Natural killer cell (primary cell): ENCODE results near the gene CEP72. TPM values are rescaled to one million over a fixed set of nuclear protein-coding genes. Genes with fewer than 3 reads are reported as not detected.

Source experiments
- ATAC-seq, 3 donors: fragments of 150-1000 bp in 2 of 3; fragments of 200-7000 bp in 1 of 3; cut with Tn5 transposase; 1 replicate in 1 of 3; 2 replicates in 2 of 3; pipeline ENCODE4 v1.10.0; 2021; ENCODE audit warnings: mild to moderate bottlenecking in 2 of 3, moderate library complexity in 2 of 3
- DNase-seq, 2 donors: peaks; one replicate each; pipeline versions ENCODE4 v3.0.0 to v3.0.0-alpha.2; 2013 to 2021; ENCODE audit warnings: mixed read lengths in 1 of 2
- H3K27ac ChIP-seq: one replicate; pipeline ENCODE4 v1.5.1; 2013; ENCODE audit warnings: mild to moderate bottlenecking, low read length
- H3K27me3 ChIP-seq: one replicate; pipeline ENCODE4 v1.6.1; 2013; ENCODE audit warnings: low read length; ENCODE audit not compliant: control insufficient read depth, insufficient read depth
- H3K36me3 ChIP-seq: one replicate; pipeline ENCODE4 v1.6.1; 2013; ENCODE audit warnings: low read length; ENCODE audit not compliant: control insufficient read depth, insufficient read depth
- H3K4me1 ChIP-seq: one replicate; pipeline ENCODE4 v1.6.1; 2013; ENCODE audit warnings: low read length; ENCODE audit not compliant: control insufficient read depth, insufficient read depth
- H3K4me3 ChIP-seq: one replicate; pipeline ENCODE4 v1.5.1; 2013; ENCODE audit warnings: low read length
- H3K9me3 ChIP-seq: one replicate; pipeline ENCODE4 v1.6.1; 2013; ENCODE audit warnings: low read length; ENCODE audit not compliant: control insufficient read depth, insufficient read depth
- H3K27ac Mint-ChIP-seq, 2 donors: one replicate each; pipeline ENCODE4 v1.8.0; 2022; ENCODE audit warnings: mild to moderate bottlenecking in 2 of 2, mixed read lengths in 2 of 2, moderate library complexity in 1 of 2
- H3K27me3 Mint-ChIP-seq, 2 donors: one replicate each; pipeline ENCODE4 v1.8.0; 2022; ENCODE audit warnings: low read depth in 2 of 2, mixed read lengths in 2 of 2
- H3K36me3 Mint-ChIP-seq: one replicate; pipeline ENCODE4 v1.8.0; 2022; ENCODE audit warnings: mixed read lengths
- H3K4me1 Mint-ChIP-seq, 2 donors: one replicate each; pipeline ENCODE4 v1.8.0; 2022; ENCODE audit warnings: mixed read lengths in 2 of 2
- H3K4me3 Mint-ChIP-seq: one replicate; pipeline ENCODE4 v1.8.0; 2022; ENCODE audit warnings: mild to moderate bottlenecking, moderate library complexity, mixed read lengths
- H3K9me3 Mint-ChIP-seq, 2 donors: one replicate each; pipeline ENCODE4 v1.8.0; 2022; ENCODE audit warnings: mixed read lengths in 2 of 2
- CTCF ChIP-seq: fragments of 200-600 bp; IDR thresholded peaks from one replicate; pipeline ENCODE4 v1.8.0; 2022; ENCODE audit warnings: antibody characterized with exemption
- WGBS: methylation state at CpG from one replicate; pipeline ENCODE4 v1.1.7; 2013; ENCODE audit warnings: missing lambda C conversion rate; ENCODE audit not compliant: insufficient coverage; 5-methylcytosine and 5-hydroxymethylcytosine counted together
- intact Hi-C: fragments of 100-400 bp; cut with micrococcal nuclease; formaldehyde crosslinking; loops from one replicate; pipeline ENCODE4 v1.14.2; 2022
- total RNA-seq, 4 donors: library from RNA; stranded (reverse); fragments of 120-200 nt in 1 of 4; gene quantifications; one replicate each; pipeline versions ENCODE4 v1.2.3 to v1.2.4, GENCODE V29; 2013 to 2022

CEP72 gene
- total RNA-seq, 3 donors from 2014 or later (not counting 1 experiment from before 2014, with no cell fraction given), result 12.2 to 15.1 (median 12.3) TPM

- Mint-ChIP-seq H3K36me3 (no peaks in the 10 kb centered on the region), H3K9me3 (no peaks in the 10 kb centered on the region)
These were observed 61.2 kb downstream of the CEP72 start for GRCh38 chr5:673161-673830.

DNA sequence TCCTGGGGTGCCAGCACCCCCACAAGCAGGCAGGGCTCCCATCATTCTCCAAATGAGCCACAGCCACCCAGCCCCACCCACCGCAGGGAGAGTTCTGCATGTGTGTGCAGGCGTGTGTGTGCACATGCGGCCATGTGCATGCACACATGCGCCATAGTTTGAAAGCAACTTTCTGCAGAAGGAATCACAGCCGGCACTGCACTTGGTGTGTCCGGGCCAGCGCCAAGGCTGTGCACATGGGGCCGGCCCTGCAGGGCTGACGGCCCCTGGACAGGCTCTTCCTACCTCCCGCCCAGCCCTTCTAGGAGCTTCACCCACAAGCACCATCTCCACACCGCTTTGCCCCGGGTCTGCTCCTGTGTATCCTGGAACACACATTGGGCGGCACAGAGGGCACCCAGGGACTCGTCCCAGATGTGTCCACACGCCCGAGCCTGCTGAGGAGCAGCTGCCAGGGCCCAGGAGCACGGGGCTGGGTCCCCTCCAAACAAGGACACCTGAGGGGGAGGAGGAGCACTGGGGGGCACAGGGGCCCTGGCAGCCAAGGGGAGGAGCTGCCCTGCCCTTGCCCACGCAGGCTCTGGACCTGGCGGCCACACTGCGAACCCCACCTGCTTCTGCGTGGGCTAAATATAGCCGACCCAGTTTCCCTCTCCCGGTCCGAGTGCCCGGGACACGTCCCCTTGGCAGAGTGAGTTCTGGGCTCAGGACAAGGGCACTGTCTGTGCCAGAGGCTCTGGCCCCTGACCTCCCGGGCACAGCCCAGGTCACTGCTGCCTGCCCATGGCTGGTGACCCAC, 61.9 kb downstream of the CEP72 start:
- H3K36me3 ChIP-seq, result no peaks in the 10 kb centered on the region
- intact Hi-C loops, result loop anchor here (2.0 kb wide), 1 partner anchor 229 kb away; no protein-coding TSS in a partner anchor
- no peaks in the 10 kb centered on the region for H3K9me3 ChIP-seq
- 83% methylated on average over 27 of the region's 27 CpGs for WGBS
- no peak for ATAC-seq
- no peak overlapping the region for H3K4me3 Mint-ChIP-seq
- peaks cover 10 to 15% of the 10 kb centered on the region in 2 donors for H3K4me1 Mint-ChIP-seq
- H3K27ac ChIP-seq, result no peak overlapping the region
- H3K9me3 Mint-ChIP-seq, result no peaks in the 10 kb centered on the region
- H3K4me1 ChIP-seq, result peaks cover 24% of the 10 kb centered on the region
- no peak for TF ChIP-seq CTCF
- DNase-seq, result peak in 1 of 2 donors; percentile 11
- no peaks in the 10 kb centered on the region for H3K27me3 Mint-ChIP-seq
- no peak overlapping the region for H3K4me3 ChIP-seq
- H3K36me3 Mint-ChIP-seq, result no peaks in the 10 kb centered on the region
- peaks cover 3% of the 10 kb centered on the region for H3K27me3 ChIP-seq
- no peak overlapping the region for H3K27ac Mint-ChIP-seq

More at GRCh38 chr5:673161-673830, 61.2 kb downstream of the CEP72 start:
- H3K27me3 Mint-ChIP-seq, result no peaks in the 10 kb centered on the region
- Histone ChIP-seq H3K27ac (no peak overlapping the region), H3K27me3 (peaks cover 3% of the 10 kb centered on the region), H3K4me3 (no peak overlapping the region), H3K4me1 (peaks cover 24% of the 10 kb centered on the region), H3K9me3 (no peaks in the 10 kb centered on the region), H3K36me3 (no peaks in the 10 kb centered on the region)
- DNase-seq, result no peak
- ATAC-seq, result no peak
- TF ChIP-seq CTCF, result no peak
- intact Hi-C loops, result loop anchor here (2.0 kb wide), 1 partner anchor 230 kb away; no protein-coding TSS in a partner anchor
- H3K4me1 Mint-ChIP-seq, result peaks cover 10 to 15% of the 10 kb centered on the region in 2 donors
- peak overlapping the region in 1 of 2 donors; percentile 75 for H3K27ac Mint-ChIP-seq
- H3K4me3 Mint-ChIP-seq, result no peak overlapping the region
- WGBS, result 61% methylated on average over 19 of the region's 19 CpGs

- no peak overlapping the region for H3K27ac Mint-ChIP-seq
- Histone ChIP-seq H3K4me3 (no peak overlapping the region), H3K9me3 (no peaks in the 10 kb centered on the region), H3K36me3 (no peaks in the 10 kb centered on the region), H3K4me1 (peaks cover 24% of the 10 kb centered on the region), H3K27ac (no peak overlapping the region), H3K27me3 (peaks cover 3% of the 10 kb centered on the region)
- no peaks in the 10 kb centered on the region for H3K9me3 Mint-ChIP-seq
- ATAC-seq (no peak), DNase-seq (peak in 1 of 2 donors; percentile 11)
- TF ChIP-seq CTCF, result no peak
- H3K4me3 Mint-ChIP-seq, result no peak overlapping the region
- WGBS, result 74% methylated on average over 7 of the region's 7 CpGs
- no peaks in the 10 kb centered on the region for H3K27me3 Mint-ChIP-seq
- peaks cover 10 to 15% of the 10 kb centered on the region in 2 donors for H3K4me1 Mint-ChIP-seq
- intact Hi-C loops, result no loop called here
- no peaks in the 10 kb centered on the region for H3K36me3 Mint-ChIP-seq
These were observed 62.5 kb downstream of the CEP72 start for GRCh38 chr5:674630-675011.
